GM12801 (cell line): ENCODE measurements around the gene COIL.

Experiments
- CTCF ChIP-seq: IDR thresholded peaks from one replicate; pipeline ENCODE4 v1.5.1; 2011; ENCODE audit warnings: control low read depth; ENCODE audit not compliant: insufficient read length; ENCODE audit errors: extremely low read depth

The COIL gene

DNA sequence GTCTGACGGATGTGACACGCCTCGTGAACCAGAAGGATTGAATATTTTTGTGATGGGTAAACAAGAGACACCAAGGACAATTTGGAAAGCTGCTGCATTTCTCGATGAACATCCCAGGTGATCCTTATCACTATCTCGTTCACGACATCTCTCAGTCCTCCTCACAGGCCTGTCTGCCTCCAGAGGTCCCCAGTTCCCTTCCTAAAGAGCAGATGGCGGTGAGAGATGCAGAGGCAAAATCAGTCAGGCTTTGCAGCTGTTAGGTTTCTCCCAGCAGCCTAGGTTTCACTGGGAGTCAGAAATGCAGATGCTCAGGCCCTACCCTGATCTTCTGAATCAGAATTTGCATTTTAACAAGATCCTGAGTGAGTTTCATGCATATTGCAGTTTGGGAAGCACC lies 40.7 kb upstream of the COIL start:
- TF ChIP-seq CTCF = no peak

- no peak for TF ChIP-seq CTCF
Observed at GRCh38 chr17:56997313-56997712, 36.5 kb upstream of the COIL start.

- TF ChIP-seq CTCF = no peak
Observed at GRCh38 chr17:56995766-56996165, 34.9 kb upstream of the COIL start.

DNA sequence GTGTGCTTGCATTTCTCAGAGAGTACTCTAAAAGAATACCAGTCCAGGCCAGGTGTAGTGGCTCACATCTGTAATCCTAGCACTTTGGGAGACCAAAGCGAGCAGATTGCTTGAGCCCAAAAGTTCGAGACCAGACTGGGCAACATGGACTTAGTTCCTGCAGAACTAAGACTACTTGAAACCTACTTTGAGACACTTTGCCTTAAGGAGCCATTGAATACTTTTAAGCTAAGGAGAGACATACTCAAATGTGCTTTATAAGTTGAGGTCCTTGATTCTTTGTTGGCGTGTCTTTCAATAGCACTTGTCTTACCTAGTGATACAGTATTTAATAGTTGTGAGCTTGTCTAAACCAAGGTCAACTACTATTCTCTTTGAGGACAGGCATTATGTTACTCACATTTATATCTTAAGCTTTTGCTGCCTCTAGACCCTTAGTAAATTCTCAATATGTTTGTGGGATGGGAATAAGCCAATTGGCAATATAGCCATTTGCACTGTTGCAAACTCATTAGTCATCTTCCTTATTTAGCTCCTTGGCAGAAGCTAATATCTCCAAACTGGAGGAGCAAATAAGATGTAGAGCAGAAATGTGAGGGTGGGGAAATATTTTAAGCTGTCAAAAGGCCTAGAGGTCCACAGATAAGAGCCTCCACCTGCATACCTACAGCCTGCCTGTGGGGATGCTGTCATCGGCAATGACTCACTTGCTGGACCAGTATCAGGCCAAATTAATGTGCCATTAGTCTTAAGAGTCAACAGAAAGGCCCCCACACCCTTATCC lies 33.4 kb upstream of the COIL start:
- no peak for TF ChIP-seq CTCF

DNA sequence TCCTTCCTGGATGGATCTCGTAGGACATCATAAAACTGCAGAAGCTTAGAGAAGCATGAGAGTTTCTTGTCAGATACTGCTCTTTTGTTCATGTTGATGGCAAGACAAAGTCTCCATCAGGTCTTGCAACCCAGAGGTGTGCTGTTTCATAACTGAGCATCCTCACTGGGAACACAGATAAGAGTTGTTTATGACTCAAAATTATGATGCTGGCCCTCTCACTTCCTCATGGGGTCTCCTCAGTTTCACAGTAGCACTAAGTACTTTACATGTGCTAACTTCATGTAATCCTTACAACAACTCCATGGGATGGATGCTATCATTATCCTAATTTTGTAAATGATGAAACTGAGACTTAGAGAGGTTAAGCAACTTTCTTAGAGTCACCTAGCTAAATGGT lies 31.5 kb upstream of the COIL start:
- no peak for TF ChIP-seq CTCF

- no peak for TF ChIP-seq CTCF
Observed at GRCh38 chr17:56988901-56989572, 28.2 kb upstream of the COIL start.

- TF ChIP-seq CTCF = no peak
Observed at GRCh38 chr17:56987283-56987834, 26.5 kb upstream of the COIL start.
